Fibroblast of lung (primary cell): Measurements from ENCODE around the gene C22orf31.

Source experiments
- CTCF ChIP-seq, 2 donors: IDR thresholded peaks in 1 of 2; conservative IDR thresholded peaks in 1 of 2; 1 replicate in 1 of 2; 2 replicates in 1 of 2; pipeline ENCODE4 v1.5.1; 2011 to 2012; ENCODE audit warnings: low read length in 2 of 2, control low read depth in 1 of 2, inconsistent platforms in 1 of 2, low read depth in 1 of 2, mild to moderate bottlenecking in 1 of 2
- EZH2 ChIP-seq: IDR thresholded peaks from 2 replicates; pipeline ENCODE4 v1.5.1; 2012; ENCODE audit warnings: low read length, control low read depth, mild to moderate bottlenecking; ENCODE audit errors: missing control alignments

DNA sequence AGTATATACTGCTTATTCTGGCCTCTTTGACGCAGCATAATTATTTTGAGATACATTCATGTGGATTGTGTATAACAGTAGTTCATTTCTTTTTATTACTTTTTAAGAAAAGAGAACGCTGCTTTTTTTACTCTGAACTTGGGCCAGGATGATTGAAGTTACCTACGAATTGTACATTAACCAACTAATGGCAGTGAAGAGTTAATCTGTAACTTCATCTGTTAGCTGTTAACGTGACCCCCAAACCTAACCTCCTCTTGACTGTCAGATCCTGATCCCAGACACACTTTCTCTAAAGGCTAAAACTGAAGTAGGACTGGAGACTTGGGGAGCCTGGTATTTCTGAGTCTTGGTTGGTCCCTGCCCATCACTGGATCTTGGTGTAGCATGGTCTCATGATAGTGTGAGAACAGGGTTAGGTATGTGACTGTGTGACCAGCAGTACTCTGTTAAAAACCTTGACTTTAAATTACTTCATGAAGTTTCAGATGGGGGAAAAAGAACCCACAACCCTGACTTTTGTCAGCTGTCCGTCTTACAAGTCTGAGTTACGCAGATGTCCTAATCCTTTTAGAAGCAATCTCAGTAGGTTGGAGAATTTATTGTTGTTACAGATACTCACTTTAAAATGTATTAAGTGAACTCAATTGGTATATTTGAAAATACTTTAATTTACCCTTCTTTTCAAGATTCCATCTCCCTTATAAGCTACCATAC lies 39.4 kb downstream of the C22orf31 start:
- TF ChIP-seq CTCF (conservative IDR thresholded peaks at IDR 0.05 in 1 of 2, IDR thresholded peaks at IDR 0.05 in 1 of 2; ENCODE audit: low read depth in 1 of 2, low read length in 2 of 2): no peak
- TF ChIP-seq EZH2: no peak
